Subcutaneous abdominal adipose tissue (tissue), 5 donors: ENCODE measurements around the gene SGIP1.

Experiments used
- H3K27ac ChIP-seq: one replicate; pipeline ENCODE4 v1.7.0; 2013; ENCODE audit warnings: low read depth, mild to moderate bottlenecking, inconsistent platforms, low read length, moderate library complexity
- H3K27me3 ChIP-seq, 5 donors: one replicate each; pipeline ENCODE4 v1.7.0; 2013; ENCODE audit warnings: low read length in 5 of 5, inconsistent platforms in 1 of 5; ENCODE audit not compliant: control insufficient read depth in 5 of 5, insufficient read depth in 4 of 5
- H3K36me3 ChIP-seq, 5 donors: one replicate each; pipeline ENCODE4 v1.7.0; 2013; ENCODE audit warnings: low read length in 5 of 5; ENCODE audit not compliant: control insufficient read depth in 5 of 5, insufficient read depth in 5 of 5
- H3K4me1 ChIP-seq, 5 donors: one replicate each; pipeline ENCODE4 v1.7.0; 2013; ENCODE audit warnings: low read length in 5 of 5, mild to moderate bottlenecking in 3 of 5, moderate library complexity in 1 of 5; ENCODE audit not compliant: control insufficient read depth in 5 of 5, insufficient read depth in 5 of 5
- H3K4me3 ChIP-seq, 5 donors: one replicate each; pipeline ENCODE4 v1.7.0; 2013; ENCODE audit warnings: low read length in 5 of 5, low read depth in 1 of 5
- H3K9ac ChIP-seq, 5 donors: one replicate each; pipeline ENCODE4 v1.7.0; 2013; ENCODE audit warnings: low read length in 5 of 5, mild to moderate bottlenecking in 4 of 5, moderate library complexity in 3 of 5
- H3K9me3 ChIP-seq, 5 donors: one replicate each; pipeline ENCODE4 v1.7.0; 2013; ENCODE audit warnings: low read length in 5 of 5; ENCODE audit not compliant: control insufficient read depth in 5 of 5
- donor health status: healthy.
- donor health status: healthy.
- donor health status: healthy.
- donor health status: healthy.
- donor health status: healthy.

The SGIP1 gene

GRCh38 chr1:66684353-66684752 is 150.4 kb downstream of the SGIP1 start:
- H3K36me3 ChIP-seq: no peaks in the 10 kb centered on the region
- peaks cover 0 to 4% (median 0%) of the 10 kb centered on the region in 5 donors for H3K4me1 ChIP-seq
- no peak overlapping the region for H3K27ac ChIP-seq
- H3K4me3 ChIP-seq: no peak overlapping the region
- no peak overlapping the region for H3K9ac ChIP-seq
- no peaks in the 10 kb centered on the region for H3K9me3 ChIP-seq
- no peaks in the 10 kb centered on the region for H3K27me3 ChIP-seq

- H3K9ac ChIP-seq: no peak overlapping the region
- H3K4me3 ChIP-seq: no peak overlapping the region
- H3K27me3 ChIP-seq: no peaks in the 10 kb centered on the region
- H3K36me3 ChIP-seq: no peaks in the 10 kb centered on the region
- no peaks in the 10 kb centered on the region for H3K9me3 ChIP-seq
- no peak overlapping the region for H3K27ac ChIP-seq
- peaks cover 0 to 4% (median 0%) of the 10 kb centered on the region in 5 donors for H3K4me1 ChIP-seq
Observed at GRCh38 chr1:66685265-66685664, 151.3 kb downstream of the SGIP1 start.

- no peaks in the 10 kb centered on the region for H3K9me3 ChIP-seq
- no peaks in the 10 kb centered on the region for H3K27me3 ChIP-seq
- H3K9ac ChIP-seq: no peak overlapping the region
- no peak overlapping the region for H3K27ac ChIP-seq
- H3K4me3 ChIP-seq: no peak overlapping the region
- H3K36me3 ChIP-seq: no peaks in the 10 kb centered on the region
- peaks cover 0 to 4% (median 0%) of the 10 kb centered on the region in 5 donors for H3K4me1 ChIP-seq
Observed at GRCh38 chr1:66685670-66686069, 151.7 kb downstream of the SGIP1 start.

GRCh38 chr1:66686406-66686805 is 152.5 kb downstream of the SGIP1 start:
- H3K4me1 ChIP-seq: peaks cover 0 to 4% (median 0%) of the 10 kb centered on the region in 5 donors
- H3K9ac ChIP-seq: no peak overlapping the region
- H3K27me3 ChIP-seq: no peaks in the 10 kb centered on the region
- H3K4me3 ChIP-seq: no peak overlapping the region
- H3K36me3 ChIP-seq: no peaks in the 10 kb centered on the region
- no peak overlapping the region for H3K27ac ChIP-seq
- H3K9me3 ChIP-seq: no peaks in the 10 kb centered on the region

GRCh38 chr1:66687358-66687757 is 153.4 kb downstream of the SGIP1 start:
- no peak overlapping the region for H3K27ac ChIP-seq
- peaks cover 0 to 4% (median 0%) of the 10 kb centered on the region in 5 donors for H3K4me1 ChIP-seq
- no peak overlapping the region for H3K9ac ChIP-seq
- H3K36me3 ChIP-seq: no peaks in the 10 kb centered on the region
- H3K4me3 ChIP-seq: no peak overlapping the region
- H3K9me3 ChIP-seq: no peaks in the 10 kb centered on the region
- no peaks in the 10 kb centered on the region for H3K27me3 ChIP-seq

GRCh38 chr1:66690666-66691381 is 156.9 kb downstream of the SGIP1 start:
- H3K9ac ChIP-seq: no peak overlapping the region
- no peaks in the 10 kb centered on the region for H3K4me1 ChIP-seq
- no peaks in the 10 kb centered on the region for H3K9me3 ChIP-seq
- no peak overlapping the region for H3K27ac ChIP-seq
- no peaks in the 10 kb centered on the region for H3K36me3 ChIP-seq
- no peaks in the 10 kb centered on the region for H3K27me3 ChIP-seq
- no peak overlapping the region for H3K4me3 ChIP-seq

GRCh38 chr1:66692681-66693080 is 158.7 kb downstream of the SGIP1 start:
- no peak overlapping the region for H3K4me3 ChIP-seq
- no peaks in the 10 kb centered on the region for H3K36me3 ChIP-seq
- H3K9me3 ChIP-seq: no peaks in the 10 kb centered on the region
- H3K27ac ChIP-seq: no peak overlapping the region
- H3K4me1 ChIP-seq: no peaks in the 10 kb centered on the region
- no peak overlapping the region for H3K9ac ChIP-seq
- no peaks in the 10 kb centered on the region for H3K27me3 ChIP-seq

- no peak overlapping the region for H3K27ac ChIP-seq
- no peaks in the 10 kb centered on the region for H3K27me3 ChIP-seq
- H3K4me3 ChIP-seq: no peak overlapping the region
- H3K9me3 ChIP-seq: no peaks in the 10 kb centered on the region
- no peaks in the 10 kb centered on the region for H3K4me1 ChIP-seq
- H3K36me3 ChIP-seq: no peaks in the 10 kb centered on the region
- no peak overlapping the region for H3K9ac ChIP-seq
Observed at GRCh38 chr1:66693856-66694255, 159.9 kb downstream of the SGIP1 start.

GRCh38 chr1:66695116-66695515 is 161.2 kb downstream of the SGIP1 start:
- H3K27ac ChIP-seq: no peak overlapping the region
- H3K9me3 ChIP-seq: no peaks in the 10 kb centered on the region
- H3K4me3 ChIP-seq: no peak overlapping the region
- H3K36me3 ChIP-seq: no peaks in the 10 kb centered on the region
- H3K9ac ChIP-seq: no peak overlapping the region
- H3K27me3 ChIP-seq: no peaks in the 10 kb centered on the region
- H3K4me1 ChIP-seq: no peaks in the 10 kb centered on the region

- Histone ChIP-seq H3K4me1 (no peaks in the 10 kb centered on the region), H3K4me3 (no peak overlapping the region), H3K36me3 (no peaks in the 10 kb centered on the region), H3K9ac (no peak overlapping the region), H3K27me3 (no peaks in the 10 kb centered on the region), H3K9me3 (no peaks in the 10 kb centered on the region), H3K27ac (no peak overlapping the region)
Observed at GRCh38 chr1:66696771-66697170, 162.8 kb downstream of the SGIP1 start.
